Ovary (tissue), 3 donors: Measurements from ENCODE around the gene ACVR1C.
"Not testable (repeated sequence)": the region's sequence is repeated elsewhere in the genome, so short reads cannot be mapped to it uniquely, and the experiment has no call there.

Source experiments
- CTCF ChIP-seq, 3 donors: fragments of 450-650 bp in 2 of 3; fragments of 200-600 bp in 1 of 3; IDR thresholded peaks; one replicate each; pipeline versions ENCODE4 v1.5.1 to v1.8.0; 2016 to 2022; ENCODE audit warnings: antibody characterized with exemption in 3 of 3, mild to moderate bottlenecking in 1 of 3
- POLR2A ChIP-seq: fragments of 450-650 bp; IDR thresholded peaks from one replicate; pipeline ENCODE4 v1.6.1; 2017; ENCODE audit warnings: antibody characterized with exemption, mild to moderate bottlenecking, moderate library complexity
- donor health status: DM: no; HTN: no; CAD: no.

GRCh38 chr2:157566623-157567022 lies 62.0 kb downstream of the ACVR1C start:
- TF ChIP-seq CTCF (IDR thresholded peaks at IDR 0.05); POLR2A: not testable (repeated sequence)
